NCI-H345 treated with DMSO at 0.1 percent for 48 hours (cell line): ENCODE data around the gene OR51L1.

Source experiments
- DNase-seq: peaks from one replicate; lab custom pipeline; 2025; ENCODE audit not compliant: unreplicated experiment; lab: John Stamatoyannopoulos, UW

OR51L1 gene

DNA sequence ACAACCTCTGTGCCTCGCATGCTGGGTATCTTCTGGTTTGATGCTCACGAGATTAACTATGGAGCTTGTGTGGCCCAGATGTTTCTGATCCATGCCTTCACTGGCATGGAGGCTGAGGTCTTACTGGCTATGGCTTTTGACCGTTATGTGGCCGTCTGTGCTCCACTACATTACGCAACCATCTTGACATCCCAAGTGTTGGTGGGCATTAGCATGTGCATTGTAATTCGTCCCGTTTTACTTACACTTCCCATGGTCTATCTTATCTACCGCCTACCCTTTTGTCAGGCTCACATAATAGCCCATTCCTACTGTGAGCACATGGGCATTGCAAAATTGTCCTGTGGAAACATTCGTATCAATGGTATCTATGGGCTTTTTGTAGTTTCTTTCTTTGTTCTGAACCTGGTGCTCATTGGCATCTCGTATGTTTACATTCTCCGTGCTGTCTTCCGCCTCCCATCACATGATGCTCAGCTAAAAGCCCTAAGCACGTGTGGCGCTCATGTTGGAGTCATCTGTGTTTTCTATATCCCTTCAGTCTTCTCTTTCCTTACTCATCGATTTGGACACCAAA is 52.2 kb downstream of the OR51L1 start:
- DNase-seq = no peak
